ENCODE data around the gene TSHZ2. TPM values are rescaled to one million over a fixed set of nuclear protein-coding genes. Genes with fewer than 3 reads are reported as not detected.
"Not testable (repeated sequence)": the region's sequence is repeated elsewhere in the genome, so short reads cannot be mapped to it uniquely, and the experiment has no call there.

TSHZ2 gene
- total RNA-seq, 1 experiment from 2014 or later: 2.3 TPM

DNA sequence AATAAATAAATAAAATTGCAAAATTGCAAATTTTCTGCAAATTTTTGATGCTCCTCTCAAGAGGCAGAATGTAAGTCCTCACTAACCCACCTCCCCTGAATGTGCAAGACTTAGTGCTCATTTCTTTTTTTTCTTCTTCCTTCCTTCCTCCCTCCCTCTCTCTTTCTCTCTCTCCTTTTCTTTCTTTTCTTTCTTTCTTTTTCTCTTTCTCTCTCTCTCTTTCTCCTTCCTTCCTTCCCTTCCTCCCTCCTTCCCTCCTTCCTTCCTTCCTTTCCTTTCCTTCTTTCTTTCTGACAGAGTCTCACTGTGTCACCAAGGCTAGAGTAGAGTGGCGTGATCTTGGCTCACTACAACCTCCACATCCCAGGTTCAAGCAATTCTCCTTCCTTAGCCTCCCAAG, 561.3 kb downstream of the TSHZ2 start:
- Mint-ChIP-seq H3K27me3 (ENCODE audit: insufficient read depth, unreplicated experiment) (no peaks in the 10 kb centered on the region), H3K4me1 (ENCODE audit: insufficient read depth, unreplicated experiment) (no peaks in the 10 kb centered on the region), H3K4me3 (ENCODE audit: unreplicated experiment) (no peak overlapping the region), H3K9me3 (ENCODE audit: unreplicated experiment) (no peaks in the 10 kb centered on the region), H3K27ac (ENCODE audit: low read depth, unreplicated experiment) (no peak overlapping the region), H3K36me3 (ENCODE audit: insufficient read depth, unreplicated experiment) (no peaks in the 10 kb centered on the region)
- intact Hi-C loops (cut with micrococcal nuclease): no loop called here
- no peak for TF ChIP-seq CTCF (IDR thresholded peaks at IDR 0.05; ENCODE audit: unreplicated experiment)
- ChIA-PET POLR2A (interaction anchor here (0.6 kb wide), 1 partner anchor 9 kb away, joined by 3 read pairs; no protein-coding TSS in a partner anchor), CTCF (no interaction called here)
- no TSS peak for BruUV-seq (replicated peaks)
- DNase-seq (ENCODE audit: unreplicated experiment): no peak

DNA sequence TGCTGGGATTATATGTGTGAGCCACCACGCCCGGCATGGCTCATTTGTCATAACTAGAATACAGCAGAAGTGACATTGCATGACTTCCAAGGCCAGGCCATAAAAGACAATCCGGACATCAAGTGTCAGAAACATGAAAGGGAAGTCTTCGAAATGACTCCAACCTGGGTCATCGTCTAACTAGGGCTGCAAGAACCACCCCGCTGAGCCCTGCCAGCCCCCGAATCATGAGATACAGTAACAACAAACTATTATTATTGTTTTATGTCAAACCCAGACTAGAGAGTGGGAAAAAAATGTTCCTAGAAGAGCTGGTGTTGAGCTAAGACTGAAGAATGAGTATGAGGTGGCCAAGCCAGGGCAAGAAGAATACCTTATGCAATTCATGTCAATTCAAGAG, 561.9 kb downstream of the TSHZ2 start:
- TF ChIP-seq CTCF (IDR thresholded peaks at IDR 0.05; ENCODE audit: unreplicated experiment): no peak
- intact Hi-C loops (cut with micrococcal nuclease): no loop called here
- Mint-ChIP-seq H3K27me3 (ENCODE audit: insufficient read depth, unreplicated experiment) (no peaks in the 10 kb centered on the region), H3K9me3 (ENCODE audit: unreplicated experiment) (no peaks in the 10 kb centered on the region), H3K4me3 (ENCODE audit: unreplicated experiment) (no peak overlapping the region), H3K36me3 (ENCODE audit: insufficient read depth, unreplicated experiment) (no peaks in the 10 kb centered on the region), H3K4me1 (ENCODE audit: insufficient read depth, unreplicated experiment) (no peaks in the 10 kb centered on the region), H3K27ac (ENCODE audit: low read depth, unreplicated experiment) (no peak overlapping the region)
- BruUV-seq (replicated peaks): no TSS peak
- POLR2A ChIA-PET: no interaction called here
- CTCF ChIA-PET: no interaction called here
- DNase-seq (ENCODE audit: unreplicated experiment): no peak

- no peaks in the 10 kb centered on the region for H3K4me1 Mint-ChIP-seq (ENCODE audit: insufficient read depth, unreplicated experiment)
- H3K36me3 Mint-ChIP-seq (ENCODE audit: insufficient read depth, unreplicated experiment): no peaks in the 10 kb centered on the region
- intact Hi-C loops (cut with micrococcal nuclease): no loop called here
- DNase-seq (ENCODE audit: unreplicated experiment): no peak
- ChIA-PET CTCF (interaction anchor here (0.6 to 1.5 kb wide), 2 partner anchors 377 to 1224 kb away, joined by 5 to 6 read pairs; no protein-coding TSS in a partner anchor), POLR2A (interaction anchor here (0.6 kb wide), 1 partner anchor 11 kb away, joined by 3 read pairs; no protein-coding TSS in a partner anchor)
- TF ChIP-seq CTCF (IDR thresholded peaks at IDR 0.05; ENCODE audit: unreplicated experiment): no peak
- H3K9me3 Mint-ChIP-seq (ENCODE audit: unreplicated experiment): no peaks in the 10 kb centered on the region
- H3K27me3 Mint-ChIP-seq (ENCODE audit: insufficient read depth, unreplicated experiment): peaks cover 11% of the 10 kb centered on the region
- no TSS peak for BruUV-seq (replicated peaks)
- no peak overlapping the region for H3K27ac Mint-ChIP-seq (ENCODE audit: low read depth, unreplicated experiment)
- no peak overlapping the region for H3K4me3 Mint-ChIP-seq (ENCODE audit: unreplicated experiment)
Observed at GRCh38 chr20:53535878-53536277, 563.7 kb downstream of the TSHZ2 start.

GRCh38 chr20:53536382-53536781, 564.2 kb downstream of the TSHZ2 start:
- POLR2A ChIA-PET: interaction anchor here (0.6 kb wide), 1 partner anchor 10 kb away, joined by 3 read pairs; no protein-coding TSS in a partner anchor
- H3K27me3 Mint-ChIP-seq (ENCODE audit: insufficient read depth, unreplicated experiment): peaks cover 11% of the 10 kb centered on the region
- BruUV-seq (replicated peaks); H3K4me3 Mint-ChIP-seq (ENCODE audit: unreplicated experiment); H3K9me3 Mint-ChIP-seq (ENCODE audit: unreplicated experiment); H3K4me1 Mint-ChIP-seq (ENCODE audit: insufficient read depth, unreplicated experiment); DNase-seq (ENCODE audit: unreplicated experiment); H3K27ac Mint-ChIP-seq (ENCODE audit: low read depth, unreplicated experiment); H3K36me3 Mint-ChIP-seq (ENCODE audit: insufficient read depth, unreplicated experiment); intact Hi-C loops (cut with micrococcal nuclease): not testable (repeated sequence)
- CTCF ChIA-PET: interaction anchor here (0.6 to 1.5 kb wide), 3 partner anchors 376 to 1224 kb away, joined by 3 to 6 read pairs (median 5); no protein-coding TSS in a partner anchor

DNA sequence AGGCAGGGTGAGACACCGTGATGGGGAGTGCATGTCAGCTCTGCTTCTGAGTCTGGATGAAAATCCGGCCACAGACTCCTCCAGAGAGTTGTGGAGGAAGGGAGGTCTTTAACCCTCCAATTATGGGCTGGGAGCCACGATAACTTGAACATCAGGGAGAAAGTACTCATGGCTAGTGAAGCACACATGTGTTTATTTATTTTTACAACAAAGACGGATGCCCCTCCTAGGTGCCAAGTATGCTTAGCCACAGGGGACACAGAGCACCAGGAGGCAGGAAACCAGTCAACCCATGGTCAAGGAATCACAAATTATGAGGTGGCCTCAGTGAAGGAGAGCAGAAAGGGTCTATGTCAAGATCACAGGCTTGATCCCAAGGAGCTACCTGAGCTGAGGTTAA, 567.4 kb downstream of the TSHZ2 start:
- intact Hi-C loops (cut with micrococcal nuclease): no loop called here
- Mint-ChIP-seq H3K27ac (ENCODE audit: low read depth, unreplicated experiment) (no peak overlapping the region), H3K36me3 (ENCODE audit: insufficient read depth, unreplicated experiment) (no peaks in the 10 kb centered on the region), H3K27me3 (ENCODE audit: insufficient read depth, unreplicated experiment) (peaks cover 11% of the 10 kb centered on the region), H3K4me3 (ENCODE audit: unreplicated experiment) (no peak overlapping the region), H3K9me3 (ENCODE audit: unreplicated experiment) (no peaks in the 10 kb centered on the region), H3K4me1 (ENCODE audit: insufficient read depth, unreplicated experiment) (no peaks in the 10 kb centered on the region)
- no peak for DNase-seq (ENCODE audit: unreplicated experiment)
- TF ChIP-seq CTCF (IDR thresholded peaks at IDR 0.05; ENCODE audit: unreplicated experiment): no peak
- POLR2A ChIA-PET: no interaction called here
- BruUV-seq (replicated peaks): no TSS peak
- CTCF ChIA-PET: interaction anchor here (0.6 to 2.3 kb wide), 7 partner anchors 8 to 1299 kb away, joined by 3 to 20 read pairs (median 3); no protein-coding TSS in a partner anchor
